Epithelial cell of proximal tubule (primary cell): ENCODE data around the gene PHACTR1. TPM values are rescaled to one million over a fixed set of nuclear protein-coding genes. Genes with fewer than 3 reads are reported as not detected.

ENCODE experiments used
- DNase-seq: peaks from one replicate; pipeline ENCODE4 v3.0.0-alpha.2; 2011; ENCODE audit warnings: low read depth
- H3K4me3 ChIP-seq: 2 replicates; pipeline ENCODE4 v1.5.1; 2011; ENCODE audit warnings: low read depth, mild to moderate bottlenecking, low read length
- CTCF ChIP-seq: conservative IDR thresholded peaks from 2 replicates; pipeline ENCODE4 v1.5.1; 2012; ENCODE audit warnings: low read depth, mild to moderate bottlenecking, low read length
- total RNA-seq: library from RNA; depleted of rRNA; stranded (reverse); fragments of >200 nt; gene quantifications from 2 replicates; pipeline ENCODE4 v1.2.3, GENCODE V29; 2015

Gene PHACTR1
- total RNA-seq, 1 donor from 2014 or later, result 0.98 TPM

DNA sequence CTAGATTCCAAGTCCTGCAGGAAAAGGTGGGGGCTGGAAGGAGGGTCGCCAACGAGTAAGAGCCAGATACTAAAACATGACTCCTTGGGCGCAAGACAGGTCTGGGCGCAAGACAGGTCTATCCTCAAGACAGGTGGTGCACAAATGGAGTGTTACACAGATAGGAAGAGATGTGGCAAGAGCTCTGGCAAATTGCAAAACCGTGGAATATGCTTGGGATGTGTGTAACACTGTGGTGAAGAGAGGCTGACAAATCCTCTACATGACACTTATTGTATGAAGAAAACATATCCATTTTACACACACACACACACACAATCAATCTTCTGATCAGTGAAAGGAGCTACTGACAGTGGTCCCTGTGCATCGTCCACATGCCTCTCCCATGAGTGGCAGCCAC, 534.1 kb downstream of the PHACTR1 start:
- no peak for DNase-seq
- H3K4me3 ChIP-seq, result no peak overlapping the region
- TF ChIP-seq CTCF, result no peak

DNA sequence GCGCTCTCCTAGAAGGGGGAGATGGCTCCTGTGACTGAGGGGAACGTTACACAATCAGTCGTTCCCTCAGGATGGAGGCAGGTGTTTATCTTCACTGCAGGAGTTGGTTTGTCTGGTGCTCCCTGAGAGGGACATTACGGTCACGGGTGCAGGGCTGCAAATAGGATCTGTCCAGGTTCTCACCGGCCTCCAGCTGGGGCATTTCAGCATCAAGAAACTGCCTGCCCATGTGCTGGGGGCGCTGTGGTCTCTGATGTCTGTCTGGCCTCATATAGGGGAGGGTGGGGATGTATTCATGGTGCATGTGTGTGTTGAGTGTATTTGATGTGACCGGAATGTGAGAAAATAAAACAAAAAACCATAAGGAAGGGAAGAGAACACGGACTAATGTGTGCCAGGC, 534.7 kb downstream of the PHACTR1 start:
- H3K4me3 ChIP-seq, result no peak overlapping the region
- no peak for TF ChIP-seq CTCF
- DNase-seq, result no peak

DNA sequence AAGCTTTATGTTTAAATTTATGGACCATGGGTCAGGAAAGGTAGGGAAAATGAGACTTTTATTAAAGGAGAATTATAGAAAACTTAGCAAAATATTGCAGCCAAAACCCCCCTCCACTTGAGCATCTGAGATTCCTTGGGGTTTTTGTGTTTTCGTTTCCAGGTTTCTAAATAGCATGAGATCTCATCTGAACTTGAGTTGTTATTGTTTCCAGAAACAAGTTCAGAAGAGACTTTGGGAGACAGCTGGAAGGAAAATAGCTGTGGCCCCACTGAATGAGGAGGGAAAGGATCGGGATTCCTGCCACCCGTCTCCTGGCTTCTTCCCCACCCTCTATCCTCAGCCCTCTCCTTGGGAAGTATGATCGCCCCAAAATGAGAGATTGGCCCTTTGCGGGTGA, 536.2 kb downstream of the PHACTR1 start:
- no peak for DNase-seq
- no peak overlapping the region for H3K4me3 ChIP-seq
- TF ChIP-seq CTCF, result no peak

GRCh38 chr6:13253272-13253671, 536.7 kb downstream of the PHACTR1 start:
- no peak overlapping the region for H3K4me3 ChIP-seq
- no peak for TF ChIP-seq CTCF
- DNase-seq, result no peak

- H3K4me3 ChIP-seq, result no peak overlapping the region
- TF ChIP-seq CTCF, result no peak
- DNase-seq, result no peak
These were observed 539.9 kb downstream of the PHACTR1 start for GRCh38 chr6:13256266-13257001.

DNA sequence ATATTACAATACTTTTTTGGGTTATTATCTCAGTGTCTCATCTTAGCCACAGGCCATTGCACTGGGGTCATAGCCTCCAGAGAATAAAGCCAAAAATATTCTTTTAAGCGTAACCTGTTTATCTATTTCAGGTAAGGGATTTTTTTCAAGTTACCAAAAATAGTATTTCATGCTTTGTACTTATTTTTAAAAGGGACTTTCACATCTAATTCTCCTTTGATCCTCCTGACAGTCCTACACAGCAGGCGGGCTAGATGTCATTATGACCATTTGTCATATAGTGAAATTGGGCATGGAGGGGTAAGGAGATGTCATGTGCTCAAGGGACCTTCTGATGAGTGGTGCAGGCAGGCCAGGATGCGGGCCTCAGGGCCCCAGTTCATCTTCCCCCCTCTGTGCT, 542.8 kb downstream of the PHACTR1 start:
- TF ChIP-seq CTCF, result no peak
- no peak for DNase-seq
- no peak overlapping the region for H3K4me3 ChIP-seq

- TF ChIP-seq CTCF, result no peak
- H3K4me3 ChIP-seq, result no peak overlapping the region
- DNase-seq, result no peak
These were observed 543.6 kb downstream of the PHACTR1 start for GRCh38 chr6:13260101-13260598.
